Right cardiac atrium (tissue), 5 donors: Measurements from ENCODE around the gene MARS1. TPM values are rescaled to one million over a fixed set of nuclear protein-coding genes. Genes with fewer than 3 reads are reported as not detected.

Experiments
- ATAC-seq, 2 donors: fragments of 200-7000 bp; cut with Tn5 transposase; one replicate each; pipeline versions ENCODE4 v1.8.0 to v1.9.1; 2020; ENCODE audit warnings: moderate library complexity in 2 of 2, mild to moderate bottlenecking in 1 of 2
- DNase-seq, 3 donors: peaks; one replicate each; pipeline ENCODE4 v3.0.0-alpha.2; 2020
- H3K27ac ChIP-seq: one replicate; pipeline ENCODE4 v1.5.1; 2013; ENCODE audit warnings: mild to moderate bottlenecking, low read length, control low read depth, moderate library complexity
- H3K27me3 ChIP-seq: one replicate; pipeline ENCODE4 v1.6.1; 2013; ENCODE audit not compliant: control insufficient read depth, insufficient read depth
- H3K4me1 ChIP-seq: one replicate; pipeline ENCODE4 v1.6.1; 2013; ENCODE audit warnings: low read length; ENCODE audit not compliant: control insufficient read depth, insufficient read depth
- H3K4me3 ChIP-seq: one replicate; pipeline ENCODE4 v1.5.1; 2013; ENCODE audit warnings: low read length, control low read depth
- H3K9me3 ChIP-seq: one replicate; pipeline ENCODE4 v1.6.1; 2013; ENCODE audit warnings: low read length; ENCODE audit not compliant: control insufficient read depth
- WGBS: extraction: QIAGEN DNeasy Blood & Tissue Kit; methylation state at CpG from one replicate; pipeline ENCODE4 v1.1.7; 2013; 5-methylcytosine and 5-hydroxymethylcytosine counted together
- intact Hi-C, 4 donors: fragments of 100-400 bp; cut with DNase I; formaldehyde crosslinking; loops; one replicate each; pipeline versions ENCODE4 v1.11.0 to v1.14.0; 2022 to 2023
- polyA plus RNA-seq: library from polyadenylated mRNA; stranded (reverse); fragments of 200-250 nt; gene quantifications from one replicate; pipeline ENCODE4 v1.2.3, GENCODE V29; 2013
- total RNA-seq, 4 donors: library from RNA; stranded (reverse); fragmentation: NEBNext Ultra II Directional; extraction: Animal tissue kit (Norgen Biotek cat#: 25700); gene quantifications; one replicate each; pipeline ENCODE4 v1.2.1, GENCODE V29; 2021
- donor health status: healthy with polysubstance abuse.
- donor health status: DM: no; HTN: yes; CAD: no.
- donor health status: DM: no; HTN: no; CAD: no.
- donor health status: DM: no; HTN: yes; CAD: no; lungs with severe emphysema.
- donor health status: DM: yes; HTN: yes; CAD: no.

The MARS1 gene
- total and polyA plus RNA-seq, 5 donors = 54.9 to 89.8 (median 70.0) TPM

- H3K27me3 ChIP-seq = no peaks in the 10 kb centered on the region
- ATAC-seq (no peak), DNase-seq (peak in 1 of 3 donors; percentile 55)
- peak overlapping the region; percentile 54 for H3K4me3 ChIP-seq
- peak overlapping the region; percentile 71 for H3K27ac ChIP-seq
- H3K9me3 ChIP-seq = no peaks in the 10 kb centered on the region
- intact Hi-C loops = no loop called here
- no peaks in the 10 kb centered on the region for H3K4me1 ChIP-seq
- 23% methylated on average over 3 of the region's 3 CpGs for WGBS
Observed at GRCh38 chr12:57458665-57459054, 29.2 kb upstream of the MARS1 start.

DNA sequence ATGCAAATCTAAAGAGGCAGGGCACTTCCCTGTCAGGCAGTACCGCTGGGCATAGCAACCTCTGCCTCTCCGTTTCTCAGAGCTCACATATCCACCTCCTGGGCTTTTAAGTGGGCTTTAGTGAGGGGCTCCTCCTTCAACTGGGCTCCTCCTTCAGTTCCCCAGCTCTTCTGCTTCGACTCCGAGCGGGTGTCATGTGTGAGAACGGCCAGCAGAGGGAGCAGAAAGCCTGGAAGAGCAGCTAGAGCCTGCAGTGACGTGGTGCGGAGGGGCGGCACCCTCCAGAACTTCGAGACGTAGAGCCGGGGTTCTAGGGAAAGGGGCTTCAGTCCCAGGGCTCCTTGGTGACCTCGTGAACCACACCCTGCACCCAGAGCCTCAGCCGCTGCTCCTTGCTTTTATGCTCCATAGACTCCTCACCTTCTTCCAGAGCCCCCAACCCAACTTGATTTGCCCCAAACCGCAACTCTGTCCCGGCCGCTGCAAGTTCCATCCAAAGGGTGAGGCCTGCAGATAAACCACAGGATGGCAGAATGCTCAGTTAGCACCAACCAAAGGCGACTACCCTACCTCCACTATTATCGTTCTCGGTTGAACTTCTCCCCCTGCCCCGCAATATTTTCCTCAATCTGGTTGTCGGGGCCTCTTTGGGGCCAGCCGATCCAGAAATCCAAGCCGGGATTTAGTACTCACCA is 28.7 kb upstream of the MARS1 start:
- Histone ChIP-seq H3K4me3 (peak overlapping the region; percentile 54), H3K9me3 (no peaks in the 10 kb centered on the region), H3K27ac (peak overlapping the region; percentile 74), H3K27me3 (no peaks in the 10 kb centered on the region), H3K4me1 (no peaks in the 10 kb centered on the region)
- ATAC-seq (peak; percentile 78 to 80), DNase-seq (peak; percentile 94 to 98 (median 97))
- intact Hi-C loops = no loop called here
- under 1% methylated on average over 24 of the region's 24 CpGs for WGBS

DNA sequence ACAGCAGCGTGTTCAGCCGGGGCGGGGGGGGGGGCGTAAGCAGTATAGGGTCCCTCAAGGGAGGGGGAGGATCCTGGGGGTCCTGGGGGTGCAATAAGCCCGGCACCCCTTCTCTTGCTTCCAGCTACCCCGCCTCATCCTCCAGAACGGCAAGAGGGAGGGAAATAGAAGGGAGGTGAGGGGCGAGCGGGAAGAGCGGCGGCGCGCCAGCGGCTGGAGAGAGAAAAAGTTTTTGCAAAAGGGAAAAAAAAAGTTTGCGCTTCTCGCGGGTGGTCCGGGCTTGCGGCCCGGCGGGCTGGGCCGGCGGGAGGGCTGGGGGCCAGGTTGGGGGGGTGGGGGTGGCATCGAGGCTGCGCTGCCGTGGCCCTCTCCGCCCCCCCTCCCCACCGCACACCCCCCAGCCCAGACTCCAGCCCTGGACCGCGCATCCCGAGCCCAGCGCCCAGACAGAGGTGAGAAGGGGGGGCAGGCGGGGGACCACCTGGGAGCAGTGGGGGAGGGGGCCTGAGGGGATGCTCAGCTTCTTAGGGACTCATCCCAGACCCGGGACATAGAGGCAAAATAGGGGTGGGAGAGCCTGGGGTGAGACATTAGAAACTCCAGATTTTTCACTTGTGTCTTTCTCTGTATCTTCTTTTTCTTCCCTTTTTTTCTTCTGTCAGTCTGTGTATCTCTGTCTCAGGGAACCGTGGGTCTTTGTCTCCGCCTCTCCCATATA is 28.0 kb upstream of the MARS1 start, which contains the start of gene GLI1:
GLI1 (plus strand) TSS at position 36 of the 718 bp plus-strand sequence. CDS start 3,907 bp downstream, outside the sequence.
- ATAC-seq (peak; percentile 27 to 48), DNase-seq (peak in 1 of 3 donors; percentile 58)
- Histone ChIP-seq H3K27me3 (no peaks in the 10 kb centered on the region), H3K4me1 (no peaks in the 10 kb centered on the region), H3K27ac (peak within 1 kb of the TSS; percentile 74), H3K9me3 (no peaks in the 10 kb centered on the region), H3K4me3 (peak within 1 kb of the TSS; percentile 54)
- intact Hi-C loops = loop anchor here in 1 of 4 donors (10.0 kb wide), 1 partner anchor 165 kb away; no protein-coding TSS in a partner anchor
- under 1% methylated on average over 35 of the region's 36 CpGs for whole genome bisulfite sequencing

DNA sequence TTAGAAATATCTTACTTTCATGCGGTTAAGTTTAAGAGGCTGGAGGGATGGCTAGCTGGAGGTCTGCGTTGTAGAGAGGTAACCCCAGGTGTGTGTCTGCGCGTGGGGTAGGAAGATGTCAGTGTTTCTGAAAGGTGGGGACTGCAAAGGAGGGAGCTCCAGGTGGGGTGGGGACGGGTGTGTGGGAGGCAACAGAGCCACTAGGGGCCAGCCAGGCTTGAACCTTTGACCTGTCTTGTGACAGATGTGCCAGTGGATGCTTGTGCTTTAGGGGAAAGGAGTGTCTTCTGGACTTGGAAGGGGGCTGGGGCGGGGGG is 27.4 kb upstream of the MARS1 start:
- H3K9me3 ChIP-seq = no peaks in the 10 kb centered on the region
- no peaks in the 10 kb centered on the region for H3K4me1 ChIP-seq
- no peaks in the 10 kb centered on the region for H3K27me3 ChIP-seq
- DNase-seq (no peak), ATAC-seq (no peak)
- peak overlapping the region; percentile 54 for H3K4me3 ChIP-seq
- intact Hi-C loops = loop anchor here in 1 of 4 donors (10.0 kb wide), 1 partner anchor 164 kb away; no protein-coding TSS in a partner anchor
- 3% methylated on average over 6 of the region's 6 CpGs for WGBS
- no peak overlapping the region for H3K27ac ChIP-seq

DNA sequence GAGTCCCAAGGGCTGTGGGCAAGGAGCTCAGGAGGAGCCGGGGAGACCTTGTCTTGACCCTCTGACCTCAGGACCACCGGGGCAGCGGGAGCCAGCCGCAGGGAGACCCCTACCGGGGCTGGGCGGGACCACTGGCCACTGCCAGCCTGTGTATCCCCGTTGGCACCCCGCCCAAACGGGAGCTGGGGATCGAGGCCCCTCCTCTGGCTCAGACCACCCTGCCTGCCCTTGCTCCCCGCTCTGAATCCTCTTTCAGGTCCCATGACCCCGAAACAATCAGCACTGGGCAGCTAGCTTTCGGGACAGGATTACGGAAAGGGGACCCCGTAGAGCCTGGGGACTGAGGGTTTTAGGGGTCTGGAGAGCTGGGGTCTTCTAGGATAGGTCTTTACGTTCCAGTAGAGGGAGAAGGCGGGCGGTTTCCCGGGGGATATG is 27.0 kb upstream of the MARS1 start:
- H3K4me3 ChIP-seq = peak overlapping the region; percentile 93
- ATAC-seq (no peak), DNase-seq (peak in 2 of 3 donors; percentile 67 to 74)
- intact Hi-C loops = loop anchor here in 1 of 4 donors (10.0 kb wide), 1 partner anchor 164 kb away; no protein-coding TSS in a partner anchor
- H3K9me3 ChIP-seq = no peaks in the 10 kb centered on the region
- 1% methylated on average over 19 of the region's 19 CpGs for WGBS
- H3K4me1 ChIP-seq = no peaks in the 10 kb centered on the region
- H3K27ac ChIP-seq = no peak overlapping the region
- no peaks in the 10 kb centered on the region for H3K27me3 ChIP-seq

GRCh38 chr12:57461276-57461916 is 26.5 kb upstream of the MARS1 start:
- DNase-seq (peak; percentile 81 to 92 (median 91)), ATAC-seq (peak; percentile 69 to 74)
- Histone ChIP-seq H3K9me3 (no peaks in the 10 kb centered on the region), H3K27me3 (no peaks in the 10 kb centered on the region), H3K4me1 (no peaks in the 10 kb centered on the region), H3K27ac (no peak overlapping the region), H3K4me3 (peak overlapping the region; percentile 93)
- WGBS = under 1% methylated on average over 32 of the region's 32 CpGs
- intact Hi-C loops = loop anchor here in 1 of 4 donors (10.0 kb wide), 1 partner anchor 163 kb away; no protein-coding TSS in a partner anchor

- no peaks in the 10 kb centered on the region for H3K27me3 ChIP-seq
- DNase-seq (no peak), ATAC-seq (no peak)
- no peaks in the 10 kb centered on the region for H3K9me3 ChIP-seq
- no peaks in the 10 kb centered on the region for H3K4me1 ChIP-seq
- intact Hi-C loops = loop anchor here in 1 of 4 donors (10.0 kb wide), 1 partner anchor 163 kb away; no protein-coding TSS in a partner anchor
- H3K27ac ChIP-seq = no peak overlapping the region
- H3K4me3 ChIP-seq = peak overlapping the region; percentile 93
- WGBS = under 1% methylated on average over 9 of the region's 9 CpGs
Observed at GRCh38 chr12:57461917-57462250, 26.0 kb upstream of the MARS1 start.

- WGBS = under 1% methylated on average over 28 of the region's 28 CpGs
- ATAC-seq = peak; percentile 76 to 78
Observed at GRCh38 chr12:57462251-57462911, 25.5 kb upstream of the MARS1 start.

DNA sequence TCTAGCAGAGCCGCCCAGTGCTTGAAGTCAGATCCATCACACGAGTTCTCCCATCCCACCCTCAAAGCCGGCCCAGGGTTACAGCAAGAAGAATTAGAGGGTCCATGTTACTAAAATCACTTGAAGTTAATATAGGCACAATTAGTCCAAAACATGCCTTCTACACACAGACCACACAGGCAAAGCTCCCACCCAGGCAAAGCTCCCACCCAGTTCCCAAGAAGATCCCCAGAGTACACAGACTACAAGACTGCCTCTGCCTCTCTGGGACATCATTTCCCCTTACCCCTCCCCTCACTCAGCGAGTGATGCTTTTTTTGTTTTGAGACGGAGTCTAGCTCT is 25.0 kb upstream of the MARS1 start:
- Histone ChIP-seq H3K4me1 (no peaks in the 10 kb centered on the region), H3K4me3 (no peak overlapping the region), H3K9me3 (no peaks in the 10 kb centered on the region), H3K27ac (no peak overlapping the region), H3K27me3 (no peaks in the 10 kb centered on the region)
- no peak for ATAC-seq
- 36% methylated on average over 5 of the region's 5 CpGs for WGBS
- intact Hi-C loops = loop anchor here in 1 of 4 donors (10.0 kb wide), 1 partner anchor 162 kb away; no protein-coding TSS in a partner anchor
- DNase-seq = no peak

More at GRCh38 chr12:57462251-57462911, 25.5 kb upstream of the MARS1 start:
- no peaks in the 10 kb centered on the region for H3K27me3 ChIP-seq
- no peaks in the 10 kb centered on the region for H3K4me1 ChIP-seq
- H3K27ac ChIP-seq = peak overlapping the region; percentile 26
- peak overlapping the region; percentile 93 for H3K4me3 ChIP-seq
- intact Hi-C loops = loop anchor here in 1 of 4 donors (10.0 kb wide), 1 partner anchor 162 kb away; no protein-coding TSS in a partner anchor
- H3K9me3 ChIP-seq = no peaks in the 10 kb centered on the region
- DNase-seq = peak; percentile 86 to 93 (median 92)

DNA sequence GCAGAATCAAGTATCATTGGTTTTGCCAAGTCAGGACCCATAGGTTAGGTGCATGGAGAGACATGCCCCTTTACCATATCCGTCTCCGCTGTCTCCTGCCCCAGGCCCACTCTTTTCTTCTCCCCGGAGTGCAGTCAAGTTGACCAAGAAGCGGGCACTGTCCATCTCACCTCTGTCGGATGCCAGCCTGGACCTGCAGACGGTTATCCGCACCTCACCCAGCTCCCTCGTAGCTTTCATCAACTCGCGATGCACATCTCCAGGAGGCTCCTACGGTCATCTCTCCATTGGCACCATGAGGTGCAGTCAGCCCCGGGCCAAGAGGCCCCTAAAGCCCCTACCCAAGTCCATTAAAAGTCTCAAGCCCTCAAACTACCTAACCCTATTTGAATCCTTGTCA is 23.3 kb upstream of the MARS1 start:
- Histone ChIP-seq H3K4me3 (no peak overlapping the region), H3K27ac (no peak overlapping the region), H3K9me3 (no peaks in the 10 kb centered on the region), H3K27me3 (no peaks in the 10 kb centered on the region), H3K4me1 (no peaks in the 10 kb centered on the region)
- DNase-seq (no peak), ATAC-seq (no peak)
- WGBS = 89% methylated on average over 12 of the region's 12 CpGs
- intact Hi-C loops = loop anchor here in 1 of 4 donors (10.0 kb wide), 1 partner anchor 160 kb away; no protein-coding TSS in a partner anchor
